Gastrocnemius medialis (tissue), 4 donors: ENCODE measurements around the gene MINK1. TPM values are rescaled to one million over a fixed set of nuclear protein-coding genes. Genes with fewer than 3 reads are reported as not detected.
"Not testable (repeated sequence)": the region's sequence is repeated elsewhere in the genome, so short reads cannot be mapped to it uniquely, and the experiment has no call there.

Source experiments
- ATAC-seq, 2 donors: fragments of 150-250 bp; one replicate each; pipeline ENCODE4 v1.9.1; 2016
- DNase-seq, 2 donors: peaks; one replicate each; pipeline ENCODE4 v3.0.0-alpha.2; 2019
- H3K27ac ChIP-seq, 4 donors: fragments of 200-600 bp; sonication (generic); 1 replicate in 1 of 4; 2 replicates in 3 of 4; pipeline ENCODE4 v1.5.1; 2016 to 2018; ENCODE audit warnings: mild to moderate bottlenecking in 2 of 4, moderate library complexity in 1 of 4
- H3K27me3 ChIP-seq, 3 donors: fragments of 200-600 bp; sonication (generic) in 2 of 3; 1 replicate in 1 of 3; 2 replicates in 2 of 3; pipeline versions ENCODE4 v1.5.1 to v1.6.0; 2016 to 2019; ENCODE audit warnings: mild to moderate bottlenecking in 1 of 3, moderate library complexity in 1 of 3
- H3K36me3 ChIP-seq, 2 donors: fragments of 200-600 bp; sonication (generic) in 1 of 2; one replicate each; pipeline ENCODE4 v1.5.1; 2017 to 2018
- H3K4me1 ChIP-seq, 2 donors: fragments of 200-600 bp; sonication (generic) in 1 of 2; one replicate each; pipeline ENCODE4 v1.5.1; 2016 to 2017; ENCODE audit warnings: mild to moderate bottlenecking in 2 of 2
- H3K4me3 ChIP-seq, 4 donors: fragments of 200-600 bp; sonication (generic) in 3 of 4; 1 replicate in 1 of 4; 2 replicates in 3 of 4; pipeline ENCODE4 v1.5.1; 2016 to 2019; ENCODE audit warnings: mild to moderate bottlenecking in 2 of 4
- H3K9me3 ChIP-seq, 3 donors: fragments of 200-600 bp; sonication (generic) in 2 of 3; 1 replicate in 1 of 3; 2 replicates in 2 of 3; pipeline ENCODE4 v1.5.1; 2016 to 2019
- CTCF ChIP-seq, 5 experiments: fragments of 450-650 bp in 3 of 5; fragments of 200-600 bp in 2 of 5; sonication (generic) in 2 of 5; IDR thresholded peaks in 4 of 5; conservative IDR thresholded peaks in 1 of 5; 1 replicate in 4 of 5; 2 replicates in 1 of 5; pipeline ENCODE4 v1.5.1; 2016 to 2019; ENCODE audit warnings: antibody characterized with exemption in 5 of 5, mild to moderate bottlenecking in 3 of 5, moderate library complexity in 3 of 5
- POLR2A ChIP-seq, 2 donors: fragments of 450-650 bp; IDR thresholded peaks; one replicate each; pipeline ENCODE4 v1.6.1; 2017; ENCODE audit warnings: antibody characterized with exemption in 2 of 2, mild to moderate bottlenecking in 2 of 2, moderate library complexity in 2 of 2
- in situ Hi-C, 4 donors: fragments of 200-750 bp; cut with MboI; loops; one replicate each; pipeline versions ENCODE4 v1.15.0 to v1.8.0; 2017; ENCODE audit warnings: low sequenced_read_pairs in 4 of 4
- intact Hi-C: fragments of 100-400 bp; cut with DNase I; formaldehyde crosslinking; loops from one replicate; pipeline ENCODE4 v1.15.1; 2023; ENCODE audit warnings: low total_unique reads
- total RNA-seq, 4 donors: library from RNA; depleted of rRNA; stranded (reverse); fragments of >200 nt; gene quantifications; one replicate each; pipeline versions ENCODE4 v1.1.0 to v1.2.3, GENCODE V29; 2016

The MINK1 gene
- total RNA-seq, 4 donors from 2014 or later, result 11.7 to 20.2 (median 15.3) TPM

GRCh38 chr17:4856271-4856936, 23.3 kb downstream of the MINK1 start:
- DNase-seq, result no peak
- Histone ChIP-seq H3K9me3 (no peaks in the 10 kb centered on the region), H3K36me3 (no peaks in the 10 kb centered on the region), H3K4me3 (no peak overlapping the region), H3K27ac (peak overlapping the region in 3 of 4 donors; percentile 31 to 46 (median 41)), H3K4me1 (peaks cover 18 to 25% of the 10 kb centered on the region in 2 donors), H3K27me3 (no peaks in the 10 kb centered on the region)
- intact Hi-C loops (no loop called here), in situ Hi-C loops (no loop called here)
- no peak for ATAC-seq
- TF ChIP-seq POLR2A (IDR thresholded peaks at IDR 0.05), result no peak
- no peak for TF ChIP-seq CTCF (IDR thresholded peaks at IDR 0.05 in 4 of 5, conservative IDR thresholded peaks at IDR 0.05 in 1 of 5)

GRCh38 chr17:4856937-4857314, 23.8 kb downstream of the MINK1 start:
- ATAC-seq, result no peak
- no peak for DNase-seq
- intact Hi-C loops (no loop called here), in situ Hi-C loops (no loop called here)
- no peaks in the 10 kb centered on the region for H3K27me3 ChIP-seq
- H3K9me3 ChIP-seq, result no peaks in the 10 kb centered on the region
- no peaks in the 10 kb centered on the region for H3K36me3 ChIP-seq
- H3K27ac ChIP-seq, result peak overlapping the region in 3 of 4 donors; percentile 41 to 61 (median 46)
- no peak for TF ChIP-seq POLR2A (IDR thresholded peaks at IDR 0.05)
- TF ChIP-seq CTCF (IDR thresholded peaks at IDR 0.05 in 4 of 5, conservative IDR thresholded peaks at IDR 0.05 in 1 of 5), result no peak
- H3K4me3 ChIP-seq, result no peak overlapping the region
- peaks cover 18 to 25% of the 10 kb centered on the region in 2 donors for H3K4me1 ChIP-seq

- H3K4me3 ChIP-seq, intact Hi-C loops, ATAC-seq, DNase-seq, in situ Hi-C loops, H3K27me3 ChIP-seq, H3K9me3 ChIP-seq, H3K36me3 ChIP-seq: not testable (repeated sequence)
- H3K4me1 ChIP-seq, result peaks cover 18 to 25% of the 10 kb centered on the region in 2 donors
- peak overlapping the region in 3 of 4 donors; percentile 61 to 73 (median 67) for H3K27ac ChIP-seq
These were observed 24.2 kb downstream of the MINK1 start for GRCh38 chr17:4857347-4857746.

GRCh38 chr17:4858068-4858881, 25.1 kb downstream of the MINK1 start:
- Histone ChIP-seq H3K9me3 (no peaks in the 10 kb centered on the region), H3K4me1 (peaks cover 18 to 25% of the 10 kb centered on the region in 2 donors), H3K27me3 (no peaks in the 10 kb centered on the region), H3K4me3 (peak overlapping the region in 2 of 4 donors; percentile 9 to 22), H3K27ac (peak overlapping the region in 3 of 4 donors; percentile 61 to 73 (median 67)), H3K36me3 (no peaks in the 10 kb centered on the region)
- intact Hi-C loops (no loop called here), in situ Hi-C loops (no loop called here)
- ATAC-seq (peak; percentile 39 to 52), DNase-seq (no peak)
- no peak for TF ChIP-seq CTCF (IDR thresholded peaks at IDR 0.05 in 4 of 5, conservative IDR thresholded peaks at IDR 0.05 in 1 of 5)
- no peak for TF ChIP-seq POLR2A (IDR thresholded peaks at IDR 0.05)

- peak overlapping the region in 3 of 4 donors; percentile 61 to 73 (median 67) for H3K27ac ChIP-seq
- intact Hi-C loops, result no loop called here
- ATAC-seq, result peak; percentile 30 to 42
- in situ Hi-C loops, result no loop called here
- peak in 1 of 2 donors; percentile 11 for DNase-seq
- H3K4me1 ChIP-seq, result peaks cover 18 to 25% of the 10 kb centered on the region in 2 donors
- no peaks in the 10 kb centered on the region for H3K9me3 ChIP-seq
- H3K27me3 ChIP-seq, result no peaks in the 10 kb centered on the region
- H3K36me3 ChIP-seq, result no peaks in the 10 kb centered on the region
- H3K4me3 ChIP-seq, result peak overlapping the region in 2 of 4 donors; percentile 9 to 22
- TF ChIP-seq POLR2A (IDR thresholded peaks at IDR 0.05) (no peak), CTCF (IDR thresholded peaks at IDR 0.05 in 4 of 5, conservative IDR thresholded peaks at IDR 0.05 in 1 of 5) (no peak)
These were observed 25.7 kb downstream of the MINK1 start for GRCh38 chr17:4858882-4859260.
